GM19455 (cell line): ENCODE measurements around the gene CDH13.
"Not testable (repeated sequence)": the region's sequence is repeated elsewhere in the genome, so short reads cannot be mapped to it uniquely, and the experiment has no call there.

ENCODE experiments used
- ATAC-seq: cut with Tn5 transposase; IDR thresholded peaks from one replicate; pipeline ENCODE4 v1.9.1; 2021; ENCODE audit not compliant: unreplicated experiment

Gene CDH13

DNA sequence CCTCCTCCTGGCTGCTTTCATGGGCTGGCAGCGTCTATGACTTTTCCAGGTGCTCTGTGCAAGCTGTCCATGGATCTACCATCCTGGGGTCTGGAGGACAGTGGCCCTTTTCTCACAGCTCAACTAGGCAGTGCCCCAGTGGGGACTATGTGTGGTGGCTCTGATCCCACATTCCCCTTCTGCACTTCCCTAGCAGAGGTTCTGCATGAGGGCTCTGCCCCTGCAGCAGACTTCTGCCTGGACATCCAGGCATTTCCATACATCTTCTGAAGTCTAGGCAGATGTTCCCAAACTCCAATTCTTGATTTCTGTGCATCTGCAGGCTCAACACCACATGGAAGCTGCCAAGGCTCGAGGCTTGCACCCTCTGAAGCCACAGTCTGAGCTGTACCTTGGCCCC, 307.2 kb downstream of the CDH13 start:
- not testable (repeated sequence) for ATAC-seq

DNA sequence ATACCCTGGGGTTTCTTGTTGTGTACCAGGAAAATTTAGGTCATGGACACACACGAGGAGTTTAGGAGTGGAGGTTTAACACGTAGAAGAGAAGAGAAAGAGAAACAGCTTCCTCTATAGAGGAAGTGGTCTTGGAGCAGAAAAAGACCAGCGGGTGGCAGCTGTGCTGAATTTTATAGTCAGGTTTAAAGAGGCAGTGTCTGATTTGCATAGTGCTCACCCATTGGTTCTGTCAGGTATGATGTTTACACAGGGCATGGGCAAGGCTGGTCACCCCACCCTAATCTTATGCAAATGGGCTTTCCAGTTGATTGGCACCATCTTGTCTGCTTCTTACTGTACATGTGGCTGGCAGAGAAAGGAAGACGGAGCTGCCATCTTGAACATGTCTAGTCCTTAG, 309.0 kb downstream of the CDH13 start:
- ATAC-seq = no peak

DNA sequence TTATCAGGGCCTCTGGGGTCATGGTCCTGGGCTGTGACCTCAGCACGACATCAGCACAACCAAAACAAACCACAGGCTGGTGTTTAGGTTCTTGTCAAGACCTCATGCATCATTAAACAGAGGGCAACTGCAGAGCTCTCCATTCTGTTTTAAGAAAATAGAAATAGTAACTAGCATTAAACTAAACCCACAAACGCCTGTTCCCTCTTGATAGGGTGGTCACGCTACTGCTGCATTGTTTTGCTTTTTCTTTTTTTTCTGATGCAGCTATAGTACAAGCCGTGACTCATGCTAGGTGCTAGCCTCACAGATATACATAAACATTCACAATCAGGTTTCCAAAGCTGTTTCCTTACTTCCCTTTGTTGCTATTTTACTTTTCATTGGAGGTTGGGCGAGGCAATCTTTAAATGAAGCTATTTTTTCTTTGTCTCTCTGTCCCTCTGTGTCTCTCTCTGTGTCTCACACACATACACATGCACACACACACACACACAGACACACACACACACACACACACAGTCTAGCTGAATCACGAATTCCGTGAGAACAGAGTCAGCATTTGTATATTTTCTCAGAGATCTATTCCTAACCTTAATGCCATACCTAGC, 310.3 kb downstream of the CDH13 start:
- ATAC-seq = no peak

DNA sequence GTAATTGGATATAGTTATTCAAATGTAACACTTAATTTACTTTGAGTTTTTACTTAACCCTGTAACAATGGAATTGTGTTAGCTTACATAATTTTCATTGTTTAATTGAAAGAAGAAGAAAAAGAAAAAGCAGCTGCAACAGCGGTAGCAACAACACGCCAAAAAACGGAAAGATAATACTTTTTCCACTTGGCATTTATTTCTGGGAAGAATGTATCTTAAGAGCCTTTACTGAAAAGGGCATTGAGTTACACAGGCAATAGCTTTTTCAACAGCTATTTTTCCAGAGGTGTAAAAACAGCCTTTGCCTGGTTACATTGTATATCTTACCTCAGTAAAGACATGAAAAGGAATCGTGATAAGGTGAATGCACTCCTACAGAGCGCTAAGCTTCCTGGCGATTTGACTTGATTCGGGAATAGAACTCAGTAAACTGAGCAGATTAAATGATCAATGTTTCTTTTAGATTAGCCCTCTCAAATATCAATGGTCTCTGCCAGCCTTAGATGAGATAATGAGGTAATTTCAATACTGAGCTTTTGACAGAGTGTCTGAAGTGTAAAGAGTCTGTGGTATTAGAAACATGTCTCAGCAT, 311.3 kb downstream of the CDH13 start:
- ATAC-seq = no peak

DNA sequence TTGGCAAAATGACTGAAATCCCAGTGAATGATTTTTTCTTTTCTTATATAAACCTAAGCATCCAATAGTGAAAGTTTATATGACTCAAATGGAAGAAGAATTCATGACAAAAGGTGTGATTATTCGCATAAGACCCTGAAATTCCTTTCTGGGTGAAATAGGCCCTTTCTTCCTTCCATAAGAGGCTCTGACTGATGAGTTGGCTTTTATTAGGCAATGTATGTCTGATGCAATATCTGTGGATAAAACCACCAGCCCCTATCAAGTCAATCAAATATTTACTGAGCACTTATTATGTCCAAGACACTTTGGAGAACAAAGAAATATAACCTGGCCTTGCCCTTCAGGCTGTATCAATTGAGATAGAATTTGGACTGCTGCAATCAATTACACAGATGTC, 316.6 kb downstream of the CDH13 start:
- ATAC-seq = no peak

DNA sequence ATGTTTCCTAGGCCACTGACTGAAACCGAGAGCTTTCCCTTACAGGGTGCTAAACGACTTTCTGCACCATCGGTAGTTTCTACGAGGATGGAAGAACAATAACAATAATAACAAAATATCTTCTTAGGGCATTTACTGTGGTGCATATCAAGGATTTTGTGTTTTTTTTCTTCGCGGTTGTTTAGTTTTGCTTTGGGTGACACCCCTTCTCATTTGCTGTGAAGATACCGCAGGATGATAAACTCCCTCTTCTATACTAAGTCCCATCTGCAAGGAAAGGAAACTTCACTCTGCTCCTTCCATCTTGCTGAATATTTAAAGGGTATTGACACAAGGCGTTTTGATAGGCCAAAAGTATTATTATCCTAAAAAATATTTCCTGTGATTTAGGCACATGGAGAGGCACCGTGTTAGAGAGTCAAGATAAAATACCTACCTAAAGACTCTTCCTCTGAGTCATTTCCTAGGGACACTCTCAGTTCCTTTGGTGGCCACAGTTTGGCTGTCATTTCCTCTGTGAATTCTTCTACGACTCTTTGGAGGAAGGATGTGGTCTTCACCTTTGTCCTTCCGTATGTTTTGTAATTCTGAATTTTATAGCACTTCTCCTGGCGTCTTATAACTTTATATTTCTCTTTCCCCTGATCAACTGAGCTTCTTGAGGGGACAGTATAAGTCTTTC, 318.8 kb downstream of the CDH13 start:
- no peak for ATAC-seq

DNA sequence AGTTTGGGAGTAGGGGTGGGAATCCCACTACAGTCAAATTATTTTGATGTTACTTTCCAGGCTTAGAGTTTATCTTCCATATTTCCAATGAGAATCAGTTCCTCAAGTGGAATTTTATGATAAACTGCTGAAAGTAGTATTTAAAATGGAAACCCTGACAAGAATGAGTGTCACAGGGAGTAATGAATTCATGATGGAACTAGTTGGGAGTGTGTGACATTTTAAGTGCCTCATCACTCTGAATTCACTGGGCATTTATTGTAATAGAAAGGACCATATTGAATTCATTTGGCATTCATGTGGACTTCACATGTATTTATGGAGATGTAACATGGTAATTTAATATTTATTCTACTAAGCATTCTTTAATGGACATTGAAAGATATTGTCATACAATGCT, 320.9 kb downstream of the CDH13 start:
- ATAC-seq = no peak

DNA sequence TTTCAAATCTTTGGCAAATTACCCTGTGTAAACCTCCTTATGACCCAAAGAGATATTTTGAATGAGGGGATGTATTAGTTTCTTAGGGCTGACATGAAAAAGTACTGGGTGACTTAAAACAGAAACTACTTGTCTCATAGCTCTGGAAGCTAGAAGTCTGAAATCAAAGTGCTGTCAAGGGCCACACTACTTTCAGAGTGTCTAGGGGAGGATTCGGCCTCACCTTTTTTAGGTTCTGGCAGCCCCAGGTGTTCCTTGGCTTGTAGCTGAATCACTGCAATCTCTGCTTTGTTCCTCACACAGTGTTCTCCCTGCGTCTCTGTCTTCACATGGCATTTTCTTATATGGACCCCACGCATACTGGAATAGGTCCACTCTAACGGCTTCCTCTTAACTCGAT, 322.2 kb downstream of the CDH13 start:
- ATAC-seq = no peak

DNA sequence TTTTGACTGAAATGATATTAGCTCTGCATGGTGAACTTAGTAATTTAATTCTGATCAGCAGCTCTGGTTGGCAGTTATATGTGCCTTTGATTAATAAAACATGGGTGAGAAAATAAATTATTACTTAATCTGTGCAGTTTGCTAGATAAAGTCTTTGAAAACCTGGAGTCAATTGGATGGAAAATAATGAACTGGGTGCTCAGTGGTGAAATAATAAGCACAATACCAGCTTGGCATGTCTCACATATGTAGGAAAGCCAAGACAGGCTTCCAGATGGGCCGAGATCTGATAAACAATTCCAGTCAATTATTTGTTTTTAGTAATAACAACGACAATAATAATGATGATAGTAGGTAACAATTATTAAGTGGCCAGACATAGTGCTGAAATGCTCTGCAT, 326.7 kb downstream of the CDH13 start:
- ATAC-seq = no peak

DNA sequence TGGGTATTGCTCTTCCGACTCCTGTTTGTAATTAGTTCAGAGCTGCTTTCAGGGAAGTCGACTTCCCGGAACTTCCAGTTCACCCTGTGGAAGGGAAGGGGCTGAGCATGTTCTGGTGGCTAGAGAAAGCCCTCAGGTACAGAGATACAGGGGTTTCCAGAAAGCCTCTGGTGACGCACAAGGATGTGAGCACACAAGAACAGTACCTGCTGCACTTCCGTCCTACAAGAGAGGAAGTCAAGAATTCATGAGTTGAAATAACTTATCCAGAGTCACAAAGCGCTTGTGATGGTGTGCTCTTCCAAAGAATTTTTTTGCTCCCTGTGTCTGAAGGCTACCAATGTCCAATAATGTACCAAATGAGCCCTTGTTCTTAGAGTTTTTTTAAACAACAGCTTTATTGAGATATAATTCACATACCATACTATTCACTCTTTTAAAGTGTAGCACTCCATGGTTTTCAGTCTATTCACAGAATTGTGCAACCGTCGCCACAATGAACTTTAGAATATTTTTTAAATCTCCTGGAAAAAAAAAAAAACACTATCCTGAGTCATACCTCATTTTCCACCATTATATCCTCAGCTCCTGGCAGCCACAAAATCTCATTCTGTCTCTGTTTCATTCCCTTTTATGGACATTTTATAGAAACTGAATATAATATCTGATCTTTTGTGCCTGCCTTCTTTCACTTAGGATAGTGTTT, 327.6 kb downstream of the CDH13 start:
- no peak for ATAC-seq

DNA sequence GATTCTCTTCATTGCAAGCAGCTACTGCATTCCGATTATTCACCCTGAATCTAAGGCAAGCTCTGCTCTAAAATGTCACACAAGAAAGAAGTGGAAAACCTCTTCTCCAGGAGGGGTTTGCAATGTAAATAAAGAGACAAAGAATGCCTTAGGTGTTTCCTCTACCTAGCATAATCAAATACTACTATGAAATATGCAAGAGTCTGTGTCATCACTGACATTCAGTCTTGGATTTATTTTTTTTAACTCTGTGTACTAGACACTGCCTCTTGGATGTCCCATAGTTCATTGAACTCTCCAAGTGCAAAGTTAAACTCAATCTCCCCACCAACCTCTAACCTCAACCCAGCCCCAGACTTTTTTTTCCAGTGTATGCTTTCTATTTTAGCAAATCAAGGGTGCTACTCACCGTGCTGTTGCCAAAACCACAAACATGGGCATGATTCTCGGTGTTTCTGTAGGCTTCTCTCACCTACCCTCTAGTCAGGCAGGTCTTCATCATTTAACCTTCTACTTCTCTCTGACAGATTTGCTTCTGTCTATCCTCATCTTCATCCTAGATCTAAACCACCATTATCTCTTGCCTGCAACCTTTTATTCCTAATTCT, 329.1 kb downstream of the CDH13 start:
- ATAC-seq = no peak

DNA sequence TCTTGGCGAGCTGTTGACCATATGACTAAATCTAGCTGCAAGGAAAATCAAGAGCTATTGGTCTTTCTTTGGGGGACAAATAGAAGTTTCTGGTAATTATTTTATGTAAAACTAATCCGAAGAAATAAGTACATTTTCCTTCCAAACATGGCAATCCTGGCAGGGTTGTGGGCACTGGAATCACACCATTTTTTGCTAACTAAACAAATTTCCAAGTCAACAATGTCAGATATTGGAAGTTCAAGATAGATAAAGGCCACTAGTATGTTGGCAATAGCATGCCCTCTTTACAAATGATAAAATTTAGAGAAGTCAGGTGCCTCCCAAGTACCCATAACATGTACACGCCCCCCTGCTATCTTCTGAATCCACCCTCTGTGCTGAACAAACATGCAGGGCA, 330.4 kb downstream of the CDH13 start:
- ATAC-seq = no peak

DNA sequence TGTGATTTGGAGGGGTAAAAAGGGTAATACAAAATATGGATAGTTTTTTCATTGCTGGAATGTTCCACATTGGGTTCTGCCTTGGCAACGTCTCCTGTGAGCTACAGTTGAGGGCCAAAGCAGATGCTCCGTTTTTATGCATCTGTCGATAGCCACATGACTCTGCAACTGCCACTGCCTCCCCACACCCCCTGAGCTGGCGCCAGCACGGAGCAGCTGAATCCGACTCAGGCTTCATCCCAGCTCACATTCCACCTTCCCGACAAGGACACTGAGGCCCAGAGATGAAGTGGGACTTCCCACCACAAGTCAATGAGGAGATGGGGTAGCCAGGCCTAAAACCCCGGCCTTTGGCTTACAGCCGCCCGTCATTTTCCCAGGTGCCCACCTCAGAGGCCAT, 334.1 kb downstream of the CDH13 start:
- ATAC-seq = no peak

DNA sequence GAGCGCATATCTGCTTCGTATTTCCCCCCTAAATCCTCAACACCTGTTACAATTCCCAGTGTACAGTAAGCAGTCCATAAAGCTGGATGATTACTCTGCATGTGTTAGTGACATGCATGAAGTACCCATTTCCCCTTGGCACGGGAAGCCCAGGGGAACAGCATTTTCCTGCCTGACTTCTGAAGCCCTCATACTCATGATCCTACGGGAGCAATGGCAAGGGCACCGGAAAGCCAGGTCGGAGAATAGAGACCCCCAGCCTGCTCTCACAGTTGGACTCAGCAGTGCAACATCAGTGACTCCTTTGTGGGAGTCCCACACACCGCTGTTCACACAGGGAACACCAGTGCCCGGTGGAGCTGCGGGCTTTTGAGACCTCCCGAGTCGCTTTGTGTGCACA, 336.9 kb downstream of the CDH13 start:
- ATAC-seq = no peak

DNA sequence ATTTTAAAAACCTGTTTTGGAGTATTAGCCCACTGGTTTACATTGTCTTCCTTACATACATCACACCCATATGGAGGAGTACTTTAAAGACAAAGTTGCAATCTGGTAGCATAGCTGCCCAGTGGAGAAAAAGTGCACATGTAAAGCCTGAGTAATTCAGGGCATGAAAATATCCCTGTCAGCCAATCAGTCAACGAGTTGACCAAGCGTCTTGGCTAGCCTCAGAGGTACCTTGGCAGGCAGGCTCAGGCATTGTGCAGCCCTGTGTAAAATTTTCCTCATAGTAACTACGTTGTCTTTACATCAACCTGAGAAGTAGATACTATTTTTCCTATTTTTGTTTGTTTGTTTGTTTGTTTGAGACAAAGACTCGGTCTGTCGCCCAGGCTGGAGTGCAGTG, 339.0 kb downstream of the CDH13 start:
- ATAC-seq = no peak

DNA sequence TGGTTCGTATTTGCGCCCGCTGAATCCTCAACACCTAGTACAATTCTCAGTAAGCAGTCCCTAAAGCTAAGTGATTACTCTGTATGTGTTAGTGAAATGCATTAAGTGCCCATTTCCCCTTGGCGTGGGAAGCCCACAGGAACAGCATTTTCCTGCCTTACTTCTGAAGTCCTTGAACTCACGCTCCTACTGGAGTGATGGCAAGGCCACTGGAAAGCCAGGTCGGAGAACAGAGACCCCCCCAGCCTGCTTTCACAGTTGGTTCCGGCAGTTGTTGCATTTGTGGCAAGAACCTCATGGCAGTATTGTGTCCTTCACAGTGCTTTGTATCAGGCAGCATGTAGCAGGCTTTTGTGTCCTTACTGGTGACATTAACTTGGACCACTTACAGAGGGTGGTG, 340.7 kb downstream of the CDH13 start:
- no peak for ATAC-seq

DNA sequence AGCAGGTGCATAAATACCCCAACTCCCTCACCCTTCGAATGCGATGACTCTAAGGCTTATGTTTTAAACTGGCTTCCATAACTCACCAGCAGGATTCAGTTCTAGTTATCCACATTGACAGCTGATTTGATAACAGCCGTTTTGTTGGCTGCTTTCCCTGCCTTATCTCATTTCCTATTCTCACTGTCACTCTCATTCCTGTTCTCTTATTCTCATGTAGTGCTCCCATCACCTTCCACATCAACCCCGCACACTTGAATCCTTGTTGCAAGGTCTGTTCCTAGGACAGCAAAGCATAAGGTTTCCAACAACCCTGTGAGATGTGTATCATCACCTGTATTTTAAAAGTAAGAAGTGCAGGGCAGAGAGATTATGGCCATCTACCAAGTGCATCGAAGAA, 344.4 kb downstream of the CDH13 start:
- no peak for ATAC-seq

DNA sequence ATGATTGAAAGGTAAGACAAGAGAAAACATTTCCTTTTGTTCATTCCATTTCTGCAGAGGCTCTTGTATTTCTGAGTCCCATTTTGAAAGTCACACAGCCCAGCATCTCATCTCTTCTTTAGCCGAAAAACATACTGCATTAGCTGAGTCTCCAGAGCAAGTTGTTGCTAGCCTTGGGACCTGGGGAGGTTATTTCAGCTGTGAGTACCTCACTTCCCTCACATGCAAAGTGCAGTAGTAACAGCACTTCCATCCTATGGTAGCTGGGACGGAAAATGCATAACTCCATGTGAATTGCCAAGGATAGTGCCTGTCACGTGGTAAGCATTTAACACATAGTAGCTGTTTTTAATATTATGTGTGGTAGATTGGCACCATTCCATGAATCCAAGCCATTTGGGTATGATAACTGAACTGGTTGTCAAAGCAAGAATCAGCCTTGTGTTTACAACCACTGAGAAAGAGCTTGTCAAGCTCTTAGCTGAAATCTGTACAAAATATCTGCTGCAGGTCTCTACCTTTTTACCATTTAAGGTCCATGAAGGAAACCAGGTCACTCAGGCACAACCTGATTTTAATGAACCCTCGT, 345.7 kb downstream of the CDH13 start:
- no peak for ATAC-seq

DNA sequence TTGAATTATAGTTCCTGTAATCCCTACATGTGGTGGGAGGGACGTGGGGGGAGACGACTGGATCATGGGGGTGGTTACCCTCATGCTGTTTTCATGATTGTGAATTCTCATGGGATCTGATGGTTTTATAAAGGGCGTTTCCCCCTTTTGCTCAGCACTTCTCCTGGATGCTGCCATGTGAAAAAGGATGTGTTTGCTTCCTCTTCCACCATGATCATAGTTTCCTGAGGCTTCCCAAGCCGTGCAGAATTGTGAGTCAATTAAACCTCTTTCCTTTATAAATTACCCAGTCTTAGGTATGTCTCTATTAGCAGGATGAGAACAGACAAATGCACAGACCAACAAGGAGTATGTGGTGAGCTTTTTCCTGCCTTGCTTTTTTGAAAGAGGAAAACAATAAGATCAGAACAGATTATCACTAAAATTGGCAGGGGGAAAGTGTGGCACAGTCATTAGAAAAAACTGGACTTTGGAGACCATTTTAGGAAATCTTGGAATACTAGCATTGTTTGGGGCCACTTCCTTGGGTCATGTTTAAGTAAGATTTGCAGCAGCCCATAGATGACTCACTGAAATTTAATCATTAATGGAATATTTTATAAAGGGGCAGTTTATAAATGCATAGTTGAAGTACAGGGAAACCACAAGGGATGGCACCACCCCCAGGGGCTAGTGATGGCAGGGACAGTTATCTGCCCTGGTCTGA, 352.8 kb downstream of the CDH13 start:
- no peak for ATAC-seq

DNA sequence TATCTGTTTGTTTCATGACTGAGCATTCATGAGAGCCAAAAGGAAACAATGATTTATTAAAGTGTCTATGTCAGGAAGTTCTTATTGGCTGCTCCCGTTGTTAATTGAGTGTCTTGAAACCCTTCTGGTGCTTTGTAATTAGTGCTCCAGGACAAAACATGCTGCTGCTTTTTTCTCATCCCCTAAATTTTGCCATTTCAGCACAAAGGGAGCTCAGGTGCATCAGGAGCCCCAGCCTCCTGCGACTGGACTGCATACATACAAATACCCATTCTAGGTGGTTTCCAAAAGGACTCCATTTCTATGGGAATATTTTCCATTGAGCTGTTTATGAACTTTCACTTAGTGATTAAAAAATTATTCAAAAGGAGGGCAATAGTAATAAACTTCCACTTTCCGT, 354.0 kb downstream of the CDH13 start:
- no peak for ATAC-seq

DNA sequence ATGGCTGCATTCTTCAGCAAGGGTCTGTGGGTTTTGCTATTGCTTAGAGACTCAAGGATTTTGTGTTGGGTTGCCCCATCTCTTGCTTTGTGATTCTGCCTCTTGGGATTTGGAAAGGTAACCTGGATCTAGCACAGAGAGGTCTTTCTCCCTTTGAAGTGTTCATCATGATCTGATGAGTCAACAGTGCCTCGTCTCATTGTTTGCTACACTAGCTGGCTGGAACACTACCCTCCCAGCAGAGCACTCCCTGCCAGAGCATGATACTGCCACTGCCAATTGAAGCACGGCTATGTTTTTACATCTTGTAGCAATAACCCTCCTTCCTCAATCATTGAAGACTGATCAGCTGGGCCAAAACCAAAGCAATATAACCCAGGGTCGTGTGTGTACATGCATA, 361.0 kb downstream of the CDH13 start:
- no peak for ATAC-seq
